Neural progenitor cell (in vitro differentiated cells): ENCODE data around the gene PRPF31.
A peak's percentile ranks its signal among the peaks of the same experiment; 100 is the strongest.

Experiments used
- CTCF ChIP-seq: fragments of 200-600 bp; sonication (generic); IDR thresholded peaks from 2 replicates; pipeline ENCODE4 v1.5.1; 2017; ENCODE audit warnings: antibody characterized with exemption, mild to moderate bottlenecking
- EZH2 ChIP-seq: fragments of 200-600 bp; sonication (generic); IDR thresholded peaks from 2 replicates; pipeline ENCODE4 v1.6.1; 2017; ENCODE audit warnings: antibody characterized with exemption, mild to moderate bottlenecking, moderate library complexity
- EZH2phosphoT487 ChIP-seq: fragments of 200-600 bp; sonication (generic); IDR thresholded peaks from 2 replicates; pipeline ENCODE4 v1.6.1; 2017; ENCODE audit warnings: antibody characterized with exemption

- no peak for TF ChIP-seq EZH2
- peak; percentile 72 for TF ChIP-seq CTCF
- TF ChIP-seq EZH2phosphoT487, result no peak
Observed at GRCh38 chr19:54179921-54180461, 64.4 kb downstream of the PRPF31 start.
